H9 (cell line): ENCODE measurements around the gene KCNV2. TPM values are rescaled to one million over a fixed set of nuclear protein-coding genes. Genes with fewer than 3 reads are reported as not detected.

ENCODE experiments used
- DNase-seq: peaks from one replicate; pipeline ENCODE4 v3.0.0-alpha.2; 2017
- H2AFZ ChIP-seq: one replicate; pipeline ENCODE4 v1.6.1; 2013; ENCODE audit warnings: mild to moderate bottlenecking, low read length, control low read depth, moderate library complexity
- H2AK5ac ChIP-seq: 2 replicates; pipeline ENCODE4 v1.6.1; 2013; ENCODE audit warnings: low read length, control low read depth, mixed read lengths; ENCODE audit not compliant: insufficient read length
- H2BK120ac ChIP-seq: one replicate; pipeline ENCODE4 v1.6.1; 2013; ENCODE audit warnings: low read depth, mild to moderate bottlenecking, low read length, control low read depth, inconsistent platforms; ENCODE audit not compliant: poor library complexity, severe bottlenecking
- H2BK12ac ChIP-seq: 2 replicates; pipeline ENCODE4 v1.6.1; 2013; ENCODE audit warnings: low read length, control low read depth, mixed read lengths, low read depth; ENCODE audit not compliant: insufficient read length
- H2BK15ac ChIP-seq: 2 replicates; pipeline ENCODE4 v1.6.1; 2013; ENCODE audit warnings: low read depth, low read length, control low read depth
- H2BK20ac ChIP-seq: one replicate; pipeline ENCODE4 v1.6.1; 2013; ENCODE audit warnings: low read depth, mild to moderate bottlenecking, low read length, control low read depth, inconsistent platforms; ENCODE audit not compliant: poor library complexity, severe bottlenecking
- H2BK5ac ChIP-seq: 2 replicates; pipeline ENCODE4 v1.6.1; 2013; ENCODE audit warnings: low read length, control low read depth, mixed read lengths; ENCODE audit not compliant: insufficient read length
- H3K14ac ChIP-seq: 2 replicates; pipeline ENCODE4 v1.6.1; 2013; ENCODE audit warnings: low read length, control low read depth; ENCODE audit not compliant: insufficient read depth
- H3K18ac ChIP-seq: 2 replicates; pipeline ENCODE4 v1.6.1; 2013; ENCODE audit warnings: low read depth, mild to moderate bottlenecking, mixed read lengths, low read length, control low read depth; ENCODE audit not compliant: insufficient read length
- H3K23ac ChIP-seq: 2 replicates; pipeline ENCODE4 v1.6.1; 2013; ENCODE audit warnings: low read length, control low read depth, mixed read lengths, low read depth; ENCODE audit not compliant: insufficient read length
- H3K23me2 ChIP-seq: 2 replicates; pipeline ENCODE4 v1.6.1; 2013; ENCODE audit warnings: low read depth, mild to moderate bottlenecking, mixed read lengths, low read length, control low read depth; ENCODE audit not compliant: insufficient read length, poor library complexity, severe bottlenecking
- H3K27ac ChIP-seq: 2 replicates; pipeline ENCODE4 v1.5.1; 2013; ENCODE audit warnings: low read length, control low read depth, mixed read lengths, low read depth; ENCODE audit not compliant: insufficient read length
- H3K27me3 ChIP-seq: 2 replicates; pipeline ENCODE4 v1.6.1; 2013; ENCODE audit warnings: low read length, control low read depth, inconsistent platforms; ENCODE audit not compliant: insufficient read depth
- H3K4ac ChIP-seq: 2 replicates; pipeline ENCODE4 v1.6.1; 2013; ENCODE audit warnings: low read depth, mild to moderate bottlenecking, control low read depth, inconsistent platforms, low read length, moderate library complexity
- H3K4me1 ChIP-seq: 2 replicates; pipeline ENCODE4 v1.6.1; 2013; ENCODE audit warnings: low read length, control low read depth, inconsistent platforms; ENCODE audit not compliant: insufficient read depth
- H3K4me2 ChIP-seq: 2 replicates; pipeline ENCODE4 v1.6.1; 2013; ENCODE audit warnings: low read length, control low read depth, mixed read lengths; ENCODE audit not compliant: insufficient read length, insufficient read depth
- H3K56ac ChIP-seq: 2 replicates; pipeline ENCODE4 v1.6.1; 2013; ENCODE audit warnings: low read depth, mild to moderate bottlenecking, mixed read lengths, low read length, control low read depth; ENCODE audit not compliant: insufficient read length
- H3K79me1 ChIP-seq: 2 replicates; pipeline ENCODE4 v1.6.1; 2013; ENCODE audit warnings: low read depth, mild to moderate bottlenecking, moderate library complexity, low read length, control low read depth, inconsistent platforms; ENCODE audit not compliant: insufficient read depth, poor library complexity, severe bottlenecking
- H3K79me2 ChIP-seq: 2 replicates; pipeline ENCODE4 v1.6.1; 2013; ENCODE audit warnings: low read length, control low read depth, inconsistent platforms; ENCODE audit not compliant: insufficient read depth
- H3K9ac ChIP-seq: 2 replicates; pipeline ENCODE4 v1.6.1; 2013; ENCODE audit warnings: low read length, control low read depth, mixed read lengths; ENCODE audit not compliant: insufficient read length; ENCODE audit errors: extremely low read depth
- H3K9me3 ChIP-seq: one replicate; pipeline ENCODE4 v1.6.1; 2013; ENCODE audit warnings: low read depth, low read length, inconsistent platforms; ENCODE audit not compliant: control insufficient read depth
- H3T11ph ChIP-seq: one replicate; pipeline ENCODE4 v1.6.1; 2013; ENCODE audit warnings: mild to moderate bottlenecking, low read length, control low read depth, inconsistent platforms
- H4K20me1 ChIP-seq: one replicate; pipeline ENCODE4 v1.6.1; 2013; ENCODE audit not compliant: control insufficient read depth, insufficient read length, insufficient read depth
- H4K5ac ChIP-seq: 2 replicates; pipeline ENCODE4 v1.6.1; 2013; ENCODE audit warnings: low read depth, mild to moderate bottlenecking, mixed read lengths, low read length, control low read depth; ENCODE audit not compliant: insufficient read length
- H4K8ac ChIP-seq: replicated peaks from 2 replicates; pipeline ENCODE4 v1.6.1; 2013; ENCODE audit warnings: low read length, control low read depth, mixed read lengths, low read depth; ENCODE audit not compliant: insufficient read length
- H4K91ac ChIP-seq: 2 replicates; pipeline ENCODE4 v1.6.1; 2013; ENCODE audit warnings: low read depth, mild to moderate bottlenecking, moderate library complexity, mixed read lengths, low read length, control low read depth; ENCODE audit not compliant: insufficient read length
- H3K27ac Mint-ChIP-seq, 3 experiments: 2 replicates in 2 of 3; 3 replicates in 1 of 3; pipeline ENCODE4 v1.8.0; 2020 to 2021; ENCODE audit warnings: mixed read lengths in 3 of 3, mild to moderate bottlenecking in 1 of 3, moderate library complexity in 1 of 3
- H3K27me3 Mint-ChIP-seq: 2 replicates; pipeline ENCODE4 v1.8.0; 2021; ENCODE audit warnings: low read depth, mild to moderate bottlenecking, moderate library complexity, mixed read lengths
- H3K36me3 Mint-ChIP-seq, 3 experiments: 2 replicates in 2 of 3; 3 replicates in 1 of 3; pipeline ENCODE4 v1.8.0; 2020 to 2021; ENCODE audit warnings: low read depth in 3 of 3, mixed read lengths in 3 of 3; ENCODE audit not compliant: insufficient read depth in 1 of 3
- H3K4me1 Mint-ChIP-seq, 2 experiments: 2 replicates each; pipeline ENCODE4 v1.8.0; 2020; ENCODE audit warnings: mixed read lengths in 2 of 2
- H3K4me3 Mint-ChIP-seq, 2 experiments: 2 replicates in 1 of 2; 3 replicates in 1 of 2; pipeline ENCODE4 v1.8.0; 2020 to 2021; ENCODE audit warnings: mild to moderate bottlenecking in 2 of 2, mixed read lengths in 2 of 2, moderate library complexity in 1 of 2
- H3K9me3 Mint-ChIP-seq, 2 experiments: 2 replicates in 1 of 2; 3 replicates in 1 of 2; pipeline ENCODE4 v1.8.0; 2020; ENCODE audit warnings: mild to moderate bottlenecking in 2 of 2, mixed read lengths in 2 of 2, moderate library complexity in 1 of 2
- CTCF ChIP-seq: fragments of 200-600 bp; sonication (generic); conservative IDR thresholded peaks from 3 replicates; pipeline ENCODE4 v1.8.0; 2021; ENCODE audit warnings: antibody characterized with exemption, mild to moderate bottlenecking
- WGBS: extraction: QIAGEN DNeasy Blood & Tissue Kit; methylation state at CpG from one replicate; pipeline ENCODE4 v1.1.7; 2013; ENCODE audit warnings: missing lambda C conversion rate, low lambda C conversion rate, mixed read lengths; ENCODE audit not compliant: insufficient read length; ENCODE audit errors: extremely low coverage; 5-methylcytosine and 5-hydroxymethylcytosine counted together
- total RNA-seq: library from RNA; stranded (reverse); gene quantifications from 2 replicates; pipeline ENCODE4 v1.2.1, GENCODE V29; 2021

The KCNV2 gene
- total RNA-seq, 1 experiment from 2014 or later = not detected

DNA sequence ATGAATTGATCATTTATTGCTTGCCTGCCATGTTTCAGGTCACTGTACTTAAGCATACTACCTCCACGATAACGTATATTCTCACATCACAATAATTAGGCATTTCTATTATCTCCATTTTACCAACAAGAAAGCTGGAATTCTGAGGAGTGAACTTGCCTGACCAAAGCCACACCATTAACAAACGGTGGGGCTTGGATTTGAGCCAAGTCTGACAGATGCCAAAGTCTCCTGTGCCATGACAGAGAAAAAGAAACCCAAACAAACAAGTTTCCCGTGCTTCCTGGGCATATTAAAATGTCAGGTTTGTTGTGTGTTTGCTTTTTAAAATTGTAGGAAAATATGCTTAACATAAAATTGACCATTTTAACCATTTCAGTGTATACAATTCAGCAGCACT, 40.8 kb upstream of the KCNV2 start:
- peaks cover 8 to 12% of the 10 kb centered on the region in 2 experiments for H3K4me1 Mint-ChIP-seq
- H3K79me1 ChIP-seq = no peaks in the 10 kb centered on the region
- H4K91ac ChIP-seq = no peak overlapping the region
- no peaks in the 10 kb centered on the region for H3K9me3 ChIP-seq
- H3K56ac ChIP-seq = no peak overlapping the region
- H4K20me1 ChIP-seq = no peaks in the 10 kb centered on the region
- H2BK12ac ChIP-seq = no peak overlapping the region
- no peak overlapping the region for H3T11ph ChIP-seq
- no peaks in the 10 kb centered on the region for H3K27me3 ChIP-seq
- no peak overlapping the region for H2AK5ac ChIP-seq
- no peak overlapping the region for H3K4me3 Mint-ChIP-seq
- WGBS = 100% methylated on average over 2 of the region's 4 CpGs
- peaks cover 4% of the 10 kb centered on the region; the same call in 1 of the 2 replicates for H3K4me1 ChIP-seq
- no peak overlapping the region for H3K27ac Mint-ChIP-seq
- no peak overlapping the region for H3K9ac ChIP-seq
- no peak overlapping the region for H2AFZ ChIP-seq
- H3K27me3 Mint-ChIP-seq = no peaks in the 10 kb centered on the region; the same call in 1 of the 2 replicates
- no peak overlapping the region for H3K23ac ChIP-seq
- no peaks in the 10 kb centered on the region for H3K9me3 Mint-ChIP-seq
- H2BK15ac ChIP-seq = no peak overlapping the region
- H3K18ac ChIP-seq = no peak overlapping the region
- no peak overlapping the region for H3K4me2 ChIP-seq
- H2BK5ac ChIP-seq = no peak overlapping the region
- no peak for DNase-seq
- no peak overlapping the region for H3K27ac ChIP-seq
- H3K14ac ChIP-seq = no peak overlapping the region
- H2BK120ac ChIP-seq = no peak overlapping the region
- H4K5ac ChIP-seq = no peak overlapping the region
- H3K4ac ChIP-seq = no peak overlapping the region
- no peaks in the 10 kb centered on the region for H3K79me2 ChIP-seq
- no peaks in the 10 kb centered on the region for H3K23me2 ChIP-seq
- no peak for TF ChIP-seq CTCF
- no peak overlapping the region for H4K8ac ChIP-seq
- H2BK20ac ChIP-seq = no peak overlapping the region
- no peaks in the 10 kb centered on the region for H3K36me3 Mint-ChIP-seq
